Measurements from ENCODE around the gene MAGEA9B.
"Not testable (repeated sequence)": the region's sequence is repeated elsewhere in the genome, so short reads cannot be mapped to it uniquely, and the experiment has no call there.

MAGEA9B gene

DNA sequence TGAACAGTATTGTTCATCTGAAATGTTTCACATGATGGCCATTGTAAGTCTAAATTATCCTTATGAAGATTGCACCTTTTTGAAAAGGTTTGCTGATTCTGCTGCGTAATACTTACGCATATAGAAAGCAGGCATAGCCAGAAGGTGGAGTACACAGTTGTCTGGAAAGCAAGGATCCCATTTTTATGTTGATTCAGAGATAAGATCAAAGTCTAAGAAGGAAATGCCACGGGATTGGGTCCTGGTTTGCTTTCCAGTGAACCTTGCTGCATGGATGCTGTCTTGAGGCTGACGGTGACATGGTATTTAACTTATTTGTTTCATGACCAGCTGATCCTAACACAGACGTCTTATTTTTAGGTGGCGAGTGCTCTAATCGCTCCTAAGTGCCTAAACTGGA, 15.5 kb downstream of the MAGEA9B start:
- no peak for DNase-seq (ENCODE audit: low read depth in 2 of 2)

- no peak for DNase-seq (ENCODE audit: low read depth in 2 of 2)
Measured at GRCh38 chrX:149570668-149571067, 16.6 kb downstream of the MAGEA9B start.

DNA sequence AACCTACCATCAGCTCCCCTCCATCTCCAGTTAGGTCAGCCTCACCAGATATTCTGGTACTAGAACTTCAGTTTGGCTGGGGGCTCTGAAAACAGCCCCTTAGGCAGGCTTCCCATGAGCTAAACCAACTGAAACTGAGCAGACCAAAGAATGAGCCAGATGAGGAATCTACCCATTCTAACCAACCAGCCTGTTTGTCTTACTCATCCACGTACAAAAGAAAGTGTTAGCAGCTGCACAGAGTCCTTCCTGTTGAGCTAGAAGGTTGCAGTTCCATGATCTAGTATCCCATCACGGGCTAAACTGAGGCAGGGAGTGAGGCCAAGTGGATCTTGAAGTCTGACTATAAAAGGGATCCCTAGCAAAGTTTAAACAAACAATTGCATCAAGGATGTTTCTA, 17.5 kb downstream of the MAGEA9B start:
- no peak for DNase-seq (ENCODE audit: low read depth in 2 of 2)

GRCh38 chrX:149568701-149569296, 18.5 kb downstream of the MAGEA9B start:
- DNase-seq (ENCODE audit: low read depth in 2 of 2) = no peak

- DNase-seq (ENCODE audit: low read depth in 2 of 2) = no peak
Measured at GRCh38 chrX:149567621-149568417, 19.4 kb downstream of the MAGEA9B start.

- no peak for DNase-seq (ENCODE audit: low read depth in 2 of 2)
Measured at GRCh38 chrX:149563359-149563758, 23.9 kb downstream of the MAGEA9B start.

GRCh38 chrX:149555251-149555650, 32.0 kb downstream of the MAGEA9B start:
- DNase-seq (ENCODE audit: low read depth in 2 of 2) = not testable (repeated sequence)

DNA sequence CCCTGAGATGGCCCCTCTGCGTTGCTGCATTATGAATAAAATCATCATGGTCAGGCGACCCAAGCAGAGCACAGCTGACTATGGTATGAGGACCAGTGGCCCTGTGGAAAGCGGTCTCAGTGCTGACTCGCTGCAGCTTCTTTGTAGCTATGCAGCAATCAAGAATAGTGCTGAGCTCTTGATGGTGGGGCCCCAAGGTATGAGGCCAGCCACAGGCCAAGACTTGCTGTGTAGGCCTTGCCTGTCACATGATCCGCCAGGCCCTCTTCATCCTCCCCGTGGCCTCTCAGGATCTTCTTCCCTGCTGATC, 35.4 kb downstream of the MAGEA9B start:
- DNase-seq (ENCODE audit: low read depth in 2 of 2) = not testable (repeated sequence)

GRCh38 chrX:149551245-149551938, 35.9 kb downstream of the MAGEA9B start:
- not testable (repeated sequence) for DNase-seq (ENCODE audit: low read depth in 2 of 2)

DNA sequence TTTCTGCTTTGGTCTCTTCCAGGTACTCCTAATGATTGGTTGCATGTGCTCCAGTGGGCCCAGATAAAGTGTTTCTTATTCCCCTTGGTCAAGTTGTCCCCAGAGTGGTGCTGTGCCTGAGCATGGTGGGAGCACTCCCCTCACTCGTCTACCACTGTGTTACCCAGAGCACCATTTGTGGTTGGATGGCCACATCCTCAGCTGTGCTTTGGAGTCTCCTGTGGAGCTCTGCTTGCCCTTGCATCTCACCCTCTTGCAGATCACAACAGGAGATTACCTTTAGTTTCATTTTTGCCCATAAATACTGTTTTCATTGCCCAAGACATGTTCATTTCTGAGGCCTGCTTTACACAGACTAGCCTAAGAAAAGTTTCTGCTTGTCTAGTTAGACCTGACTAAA, 36.8 kb downstream of the MAGEA9B start:
- DNase-seq (ENCODE audit: low read depth in 2 of 2) = not testable (repeated sequence)

GRCh38 chrX:149549701-149550100, 37.6 kb downstream of the MAGEA9B start, which contains the start of gene HSFX3:
Gene HSFX3, minus strand, starts transcription at chrX:149549924. Its CDS starts 72 bp downstream, at chrX:149549852.
- not testable (repeated sequence) for DNase-seq (ENCODE audit: low read depth in 2 of 2)

DNA sequence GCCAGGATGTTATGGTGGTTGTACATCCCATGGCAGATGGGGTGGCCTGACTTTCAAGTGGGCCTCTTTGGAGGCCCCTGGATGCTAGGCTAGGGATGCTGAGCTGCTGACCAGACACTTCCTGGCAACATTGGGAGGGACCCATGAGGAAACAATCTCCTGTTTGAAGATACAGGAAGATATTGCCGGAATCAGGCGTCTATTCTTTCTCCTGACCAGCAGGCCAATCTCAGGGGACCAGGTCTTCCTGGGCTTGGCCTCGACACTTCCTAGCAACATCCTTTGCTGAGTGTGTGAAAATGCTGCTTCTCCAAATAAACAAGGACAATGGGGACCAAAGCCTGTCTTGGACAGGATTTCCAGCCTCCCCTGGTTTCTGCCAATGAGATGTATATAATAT, 39.5 kb downstream of the MAGEA9B start:
- DNase-seq (ENCODE audit: low read depth in 2 of 2) = not testable (repeated sequence)

GRCh38 chrX:149546962-149547361, 40.3 kb downstream of the MAGEA9B start:
- DNase-seq (ENCODE audit: low read depth in 2 of 2) = not testable (repeated sequence)

DNA sequence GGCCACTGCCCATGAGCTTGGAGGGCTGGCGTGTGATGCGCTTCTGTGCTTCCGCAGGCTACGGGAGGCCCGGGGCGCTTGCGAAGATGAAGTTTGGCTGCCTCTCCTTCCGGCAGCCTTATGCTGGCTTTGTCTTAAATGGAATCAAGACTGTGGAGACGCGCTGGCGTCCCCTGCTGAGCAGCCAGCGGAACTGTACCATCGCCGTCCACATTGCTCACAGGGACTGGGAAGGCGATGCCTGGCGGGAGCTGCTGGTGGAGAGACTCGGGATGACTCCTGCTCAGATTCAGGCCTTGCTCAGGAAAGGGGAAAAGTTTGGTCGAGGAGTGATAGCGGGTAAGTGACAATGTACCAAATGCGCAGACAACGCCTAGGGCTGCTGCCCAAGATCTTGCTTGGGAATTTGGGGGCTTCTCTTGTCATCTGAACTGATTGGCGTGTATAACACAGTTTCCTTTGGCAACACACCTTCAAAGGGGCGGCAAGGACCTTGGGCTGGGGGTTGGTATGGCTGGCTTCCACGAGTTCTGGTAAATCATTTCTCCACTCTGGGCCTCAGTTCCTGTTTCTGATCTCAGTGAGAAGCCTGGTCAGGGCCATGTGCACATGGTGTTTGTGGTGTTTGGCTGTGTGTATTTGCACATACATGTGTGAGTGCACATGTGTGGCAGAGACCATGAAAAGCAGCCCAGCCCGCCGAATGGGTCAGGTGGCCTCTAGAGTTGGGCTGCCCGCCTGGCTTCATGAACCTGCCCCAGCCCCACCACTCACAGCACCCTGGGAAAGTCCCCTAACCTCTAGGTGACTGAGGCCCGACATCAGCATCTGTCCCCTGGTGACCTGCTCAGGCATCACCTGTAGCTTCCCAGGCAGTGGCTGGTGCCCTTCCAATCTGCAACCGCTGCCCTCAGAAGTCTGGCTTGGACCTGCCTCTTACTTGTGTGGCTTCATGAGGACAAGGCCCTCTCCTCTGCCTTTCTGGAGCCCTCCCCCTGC, 41.4 kb downstream of the MAGEA9B start:
- not testable (repeated sequence) for DNase-seq (ENCODE audit: low read depth in 2 of 2)

GRCh38 chrX:149541521-149542047, 45.7 kb downstream of the MAGEA9B start:
- DNase-seq (ENCODE audit: low read depth in 2 of 2) = no peak

DNA sequence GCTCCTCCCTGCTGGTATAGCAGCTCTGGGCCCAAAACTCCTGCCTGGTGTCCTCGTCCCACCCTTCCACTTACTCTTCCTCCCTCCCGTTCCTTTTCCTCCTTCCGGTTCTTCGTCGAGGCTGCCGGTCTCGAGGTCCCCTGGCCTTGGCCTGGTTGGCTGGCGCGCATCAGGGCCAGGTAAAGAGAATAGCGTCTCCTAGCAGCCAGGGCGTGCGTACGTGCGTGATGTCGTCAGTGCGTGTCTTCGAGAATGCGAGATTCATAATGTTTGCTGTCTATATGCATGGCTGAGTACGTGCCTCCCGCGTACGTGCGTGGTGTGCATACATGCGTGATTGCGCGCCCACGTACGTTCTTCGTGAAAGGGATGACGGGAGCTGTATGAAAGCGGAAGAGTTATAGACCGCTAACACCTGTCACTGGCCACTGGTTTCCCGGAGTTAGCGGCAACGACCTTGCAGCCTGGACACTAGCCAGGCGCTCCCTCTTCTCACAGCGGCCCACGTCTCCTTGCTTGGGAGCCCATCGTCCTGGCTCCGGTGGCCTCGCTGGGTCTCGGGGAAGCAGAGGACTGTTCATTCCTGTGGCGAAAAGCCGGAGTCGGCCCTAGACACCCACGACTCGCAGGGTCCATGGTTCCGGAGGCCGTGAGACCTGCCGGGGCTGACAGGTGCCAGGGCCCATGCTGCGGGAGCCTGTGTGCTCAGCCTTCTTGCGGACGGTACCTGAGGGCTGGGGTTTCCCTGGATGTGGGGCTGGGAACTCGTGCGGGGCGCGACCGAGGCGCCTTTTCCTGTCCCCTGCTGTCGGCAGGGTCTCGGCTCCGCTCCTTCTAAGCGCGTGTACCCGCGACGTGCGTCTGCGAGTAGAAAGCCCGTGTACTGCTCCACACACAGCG, 46.4 kb downstream of the MAGEA9B start, which contains the start of gene EOLA1:
Gene EOLA1, plus strand, starts transcription at position 392 of the 900 bp plus-strand sequence. CDS start 4,619 bp downstream, outside the sequence.
- peak; percentile 71 to 86 for DNase-seq (ENCODE audit: low read depth in 2 of 2)

GRCh38 chrX:149540131-149540620, 47.1 kb downstream of the MAGEA9B start:
- peak; percentile 78 to 86 for DNase-seq (ENCODE audit: low read depth in 2 of 2)

- DNase-seq (ENCODE audit: low read depth in 2 of 2) = peak; percentile 73 to 80
Measured at GRCh38 chrX:149539283-149540130, 47.8 kb downstream of the MAGEA9B start.

DNA sequence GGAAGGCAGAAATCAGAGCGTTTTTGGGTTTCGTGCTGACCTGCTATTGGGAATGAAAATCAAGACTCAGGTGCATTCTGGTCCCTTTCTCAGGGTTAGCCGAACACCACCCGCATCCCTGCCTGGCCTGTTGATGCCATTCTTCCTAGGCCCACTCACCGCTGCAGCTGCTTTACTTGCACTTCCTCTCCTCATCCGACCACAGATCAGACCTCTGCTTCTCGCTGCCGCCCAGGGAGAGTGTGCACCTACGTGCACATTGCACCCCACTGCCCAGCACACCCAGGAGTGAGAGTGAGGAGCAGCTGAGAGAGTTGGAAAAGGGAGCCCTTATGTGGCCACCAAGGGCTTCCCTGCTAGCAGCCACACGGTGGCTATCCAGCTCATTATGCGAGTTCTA, 49.8 kb downstream of the MAGEA9B start:
- DNase-seq (ENCODE audit: low read depth in 2 of 2) = not testable (repeated sequence)
